Smooth muscle cell (in vitro differentiated cells): ENCODE results near the gene NHEJ1. TPM values are rescaled to one million over a fixed set of nuclear protein-coding genes. Genes with fewer than 3 reads are reported as not detected.

Experiments used
- DNase-seq: peaks from one replicate; lab custom pipeline; 2025; ENCODE audit not compliant: unreplicated experiment; lab: John Stamatoyannopoulos, UW
- H2AFZ ChIP-seq: fragments of 200-600 bp; sonication (generic); 2 replicates; pipeline ENCODE4 v1.6.0; 2016; ENCODE audit warnings: antibody characterized with exemption, low read depth, mild to moderate bottlenecking
- H3F3A ChIP-seq: fragments of 200-600 bp; sonication (generic); 2 replicates; pipeline ENCODE4 v1.6.0; 2017; ENCODE audit warnings: antibody characterized with exemption, low read depth
- H3K27ac ChIP-seq: fragments of 200-600 bp; sonication (generic); 2 replicates; pipeline ENCODE4 v1.5.1; 2016; ENCODE audit warnings: low read depth, mild to moderate bottlenecking
- H3K27me3 ChIP-seq: fragments of 200-600 bp; sonication (generic); 2 replicates; pipeline ENCODE4 v1.6.1; 2016; ENCODE audit warnings: low read depth, mild to moderate bottlenecking
- H3K36me3 ChIP-seq: fragments of 200-600 bp; sonication (generic); 2 replicates; pipeline ENCODE4 v1.5.1; 2016; ENCODE audit warnings: low read depth
- H3K4me1 ChIP-seq: fragments of 200-600 bp; sonication (generic); 2 replicates; pipeline ENCODE4 v1.5.1; 2016; ENCODE audit warnings: low read depth
- H3K4me2 ChIP-seq: fragments of 200-600 bp; sonication (generic); 2 replicates; pipeline ENCODE4 v1.6.0; 2016; ENCODE audit warnings: mild to moderate bottlenecking
- H3K4me3 ChIP-seq: fragments of 200-600 bp; sonication (generic); 2 replicates; pipeline ENCODE4 v1.5.1; 2016; ENCODE audit warnings: mild to moderate bottlenecking
- H3K79me2 ChIP-seq: fragments of 200-600 bp; sonication (generic); 2 replicates; pipeline ENCODE4 v1.6.0; 2016; ENCODE audit warnings: low read depth, mild to moderate bottlenecking
- H3K9ac ChIP-seq: fragments of 200-600 bp; sonication (generic); 2 replicates; pipeline ENCODE4 v1.6.0; 2016; ENCODE audit warnings: low read depth
- H3K9me3 ChIP-seq: fragments of 200-600 bp; sonication (generic); replicated peaks from 2 replicates; pipeline ENCODE4 v1.5.1; 2016; ENCODE audit warnings: low read depth
- H4K20me1 ChIP-seq: fragments of 200-600 bp; sonication (generic); 2 replicates; pipeline ENCODE4 v1.6.0; 2016; ENCODE audit warnings: low read depth
- WGBS: methylation state at CpG from one replicate; pipeline ENCODE4 v1.1.7; 2016; ENCODE audit warnings: low lambda C conversion rate; 5-methylcytosine and 5-hydroxymethylcytosine counted together
- polyA plus RNA-seq: library from polyadenylated mRNA; unstranded; fragments of >200 nt; fragmentation: Nextera tagmentation; extraction: Ambion mirVana; gene quantifications from 2 replicates; pipeline ENCODE4 v1.2.1, GENCODE V29; 2016
- total RNA-seq: library from RNA; depleted of rRNA; stranded (reverse); fragments of >200 nt; gene quantifications from 2 replicates; pipeline ENCODE4 v1.2.3, GENCODE V29; 2014
- TF ChIP-seq, protein P1 (sequence below): fragments of 200-600 bp; sonication (generic); IDR thresholded peaks from 2 replicates; pipeline ENCODE4 v1.5.1; 2017; ENCODE audit warnings: borderline replicate concordance, mild to moderate bottlenecking, antibody characterized with exemption; ENCODE audit not compliant: insufficient read depth, poor library complexity, severe bottlenecking

NHEJ1 gene
- total and polyA plus RNA-seq, 2 experiments from 2014 or later: 6.0 to 8.5 TPM

DNA sequence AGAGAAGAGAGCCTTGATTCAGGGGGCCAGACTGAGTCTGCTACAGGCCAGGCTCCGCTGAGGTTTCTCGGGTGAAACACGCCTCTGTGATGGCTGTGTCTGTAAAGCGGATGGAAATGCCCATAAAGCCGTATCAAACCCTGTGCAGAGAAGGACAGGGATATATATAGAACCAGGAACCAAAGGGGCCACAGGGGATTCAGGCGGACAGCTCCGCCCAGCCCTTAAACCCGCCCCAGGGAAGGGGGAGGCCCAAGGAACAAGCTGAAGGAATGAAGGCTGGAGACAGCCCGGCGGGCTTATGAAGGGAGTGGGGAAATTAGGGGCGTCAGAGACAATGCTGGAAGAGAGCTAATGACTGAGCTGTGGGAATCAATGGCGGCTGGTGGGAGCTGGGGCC lies 42.1 kb downstream of the NHEJ1 start:
- DNase-seq: no peak
- WGBS: 57% methylated on average over 12 of the region's 12 CpGs
- no peak overlapping the region for H3K9ac ChIP-seq
- H3K4me1 ChIP-seq: peaks cover 7% of the 10 kb centered on the region
- TF ChIP-seq, protein P1, sequence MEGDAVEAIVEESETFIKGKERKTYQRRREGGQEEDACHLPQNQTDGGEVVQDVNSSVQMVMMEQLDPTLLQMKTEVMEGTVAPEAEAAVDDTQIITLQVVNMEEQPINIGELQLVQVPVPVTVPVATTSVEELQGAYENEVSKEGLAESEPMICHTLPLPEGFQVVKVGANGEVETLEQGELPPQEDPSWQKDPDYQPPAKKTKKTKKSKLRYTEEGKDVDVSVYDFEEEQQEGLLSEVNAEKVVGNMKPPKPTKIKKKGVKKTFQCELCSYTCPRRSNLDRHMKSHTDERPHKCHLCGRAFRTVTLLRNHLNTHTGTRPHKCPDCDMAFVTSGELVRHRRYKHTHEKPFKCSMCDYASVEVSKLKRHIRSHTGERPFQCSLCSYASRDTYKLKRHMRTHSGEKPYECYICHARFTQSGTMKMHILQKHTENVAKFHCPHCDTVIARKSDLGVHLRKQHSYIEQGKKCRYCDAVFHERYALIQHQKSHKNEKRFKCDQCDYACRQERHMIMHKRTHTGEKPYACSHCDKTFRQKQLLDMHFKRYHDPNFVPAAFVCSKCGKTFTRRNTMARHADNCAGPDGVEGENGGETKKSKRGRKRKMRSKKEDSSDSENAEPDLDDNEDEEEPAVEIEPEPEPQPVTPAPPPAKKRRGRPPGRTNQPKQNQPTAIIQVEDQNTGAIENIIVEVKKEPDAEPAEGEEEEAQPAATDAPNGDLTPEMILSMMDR: no peak
- peak overlapping the region; percentile 44 for H3K4me2 ChIP-seq
- H3K36me3 ChIP-seq: no peaks in the 10 kb centered on the region
- H3K4me3 ChIP-seq: no peak overlapping the region
- no peaks in the 10 kb centered on the region for H4K20me1 ChIP-seq
- no peak overlapping the region for H2AFZ ChIP-seq
- H3K27me3 ChIP-seq: no peaks in the 10 kb centered on the region
- H3K27ac ChIP-seq: no peak overlapping the region
- H3K79me2 ChIP-seq: no peaks in the 10 kb centered on the region
- H3F3A ChIP-seq: peaks cover 11% of the 10 kb centered on the region
- no peaks in the 10 kb centered on the region for H3K9me3 ChIP-seq

DNA sequence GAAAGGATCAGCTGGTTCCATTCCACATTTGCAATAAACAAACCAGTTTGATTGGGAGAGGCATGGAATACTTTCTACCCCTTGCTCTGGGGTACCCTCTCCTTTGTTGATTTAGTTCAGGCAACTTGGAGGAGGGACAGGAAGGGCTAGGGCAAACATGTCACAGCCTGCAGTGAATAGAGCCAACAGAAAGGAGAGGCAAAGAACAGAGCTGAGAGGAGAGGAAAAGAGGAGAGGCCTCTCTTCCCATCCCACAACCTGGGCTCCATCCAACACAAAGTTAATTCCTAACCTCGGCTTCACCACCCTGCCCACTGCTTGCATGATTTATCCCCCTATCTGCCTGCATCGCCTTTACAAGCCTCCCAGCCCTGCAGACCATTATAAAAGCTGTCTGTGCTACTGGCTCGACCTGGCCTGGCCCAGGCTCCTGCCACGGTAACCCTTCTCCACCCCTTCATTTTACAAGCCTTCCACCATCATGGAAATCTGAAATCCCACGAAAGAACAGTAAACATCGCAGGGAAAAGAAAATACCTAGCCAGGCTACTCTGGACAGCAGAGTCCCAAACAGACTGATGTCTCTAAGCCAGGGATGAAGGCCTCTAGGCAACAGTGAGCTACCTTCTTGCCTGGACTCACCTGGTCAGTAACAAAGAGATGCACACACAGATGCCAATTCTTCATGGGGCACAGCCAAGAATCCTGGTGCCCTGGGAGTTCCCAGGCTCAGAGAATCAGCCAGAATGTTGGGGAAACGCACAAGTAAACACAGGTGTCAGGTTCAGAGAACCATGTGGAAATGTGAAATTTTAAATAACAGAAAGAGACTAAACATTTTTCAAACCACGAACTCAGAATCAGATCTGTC lies 43.6 kb downstream of the NHEJ1 start:
- H3K4me1 ChIP-seq: no peaks in the 10 kb centered on the region
- no peak for DNase-seq
- H3F3A ChIP-seq: peaks cover 3% of the 10 kb centered on the region
- TF ChIP-seq, protein P1: no peak
- no peaks in the 10 kb centered on the region for H3K36me3 ChIP-seq
- H3K27me3 ChIP-seq: no peaks in the 10 kb centered on the region
- H3K4me2 ChIP-seq: no peak overlapping the region
- H3K79me2 ChIP-seq: no peaks in the 10 kb centered on the region
- no peaks in the 10 kb centered on the region for H3K9me3 ChIP-seq
- no peak overlapping the region for H3K9ac ChIP-seq
- H2AFZ ChIP-seq: no peak overlapping the region
- H3K27ac ChIP-seq: no peak overlapping the region
- 70% methylated on average over 8 of the region's 8 CpGs for WGBS
- H3K4me3 ChIP-seq: no peak overlapping the region
- H4K20me1 ChIP-seq: no peaks in the 10 kb centered on the region

GRCh38 chr2:219112651-219113338 lies 47.8 kb downstream of the NHEJ1 start:
- no peaks in the 10 kb centered on the region for H3K27me3 ChIP-seq
- no peak overlapping the region for H3K9ac ChIP-seq
- H3K27ac ChIP-seq: no peak overlapping the region
- 87% methylated on average over 9 of the region's 9 CpGs for WGBS
- no peak overlapping the region for H3K4me2 ChIP-seq
- peaks cover 9% of the 10 kb centered on the region for H4K20me1 ChIP-seq
- no peaks in the 10 kb centered on the region for H3K4me1 ChIP-seq
- H3K36me3 ChIP-seq: no peaks in the 10 kb centered on the region
- no peaks in the 10 kb centered on the region for H3F3A ChIP-seq
- DNase-seq: no peak
- no peak overlapping the region for H2AFZ ChIP-seq
- no peak overlapping the region for H3K4me3 ChIP-seq
- H3K9me3 ChIP-seq: no peaks in the 10 kb centered on the region
- H3K79me2 ChIP-seq: no peaks in the 10 kb centered on the region
- TF ChIP-seq, protein P1: no peak
